ENCODE results near the gene TCEA3. TPM values are rescaled to one million over a fixed set of nuclear protein-coding genes. Genes with fewer than 3 reads are reported as not detected.

Gene TCEA3
- polyA plus RNA-seq (2011; rRNA removed), result 17.8 and 21.0 TPM in 2 replicates
- 7.7 and 7.8 TPM in 2 replicates for polyA minus RNA-seq (2011; rRNA and poly(A)+ RNA removed)

GRCh38 chr1:23424293-23425192, at the start of gene TCEA3:
TSS of gene TCEA3 (minus strand) at chr1:23424748. CDS start at chr1:23424633, 115 bp downstream.
- ChIA-PET CTCF (interaction anchor here (0.6 to 2.7 kb wide), 4 partner anchors 21 to 115 kb away, joined by 3 to 8 read pairs (median 6); no protein-coding TSS in a partner anchor), POLR2A (interaction anchor here (0.7 kb wide), 1 partner anchor 415 kb away, joined by 7 read pairs; no protein-coding TSS in a partner anchor)
- no peak for DNase-seq (ENCODE audit: low read depth)
- TF ChIP-seq, protein P1, sequence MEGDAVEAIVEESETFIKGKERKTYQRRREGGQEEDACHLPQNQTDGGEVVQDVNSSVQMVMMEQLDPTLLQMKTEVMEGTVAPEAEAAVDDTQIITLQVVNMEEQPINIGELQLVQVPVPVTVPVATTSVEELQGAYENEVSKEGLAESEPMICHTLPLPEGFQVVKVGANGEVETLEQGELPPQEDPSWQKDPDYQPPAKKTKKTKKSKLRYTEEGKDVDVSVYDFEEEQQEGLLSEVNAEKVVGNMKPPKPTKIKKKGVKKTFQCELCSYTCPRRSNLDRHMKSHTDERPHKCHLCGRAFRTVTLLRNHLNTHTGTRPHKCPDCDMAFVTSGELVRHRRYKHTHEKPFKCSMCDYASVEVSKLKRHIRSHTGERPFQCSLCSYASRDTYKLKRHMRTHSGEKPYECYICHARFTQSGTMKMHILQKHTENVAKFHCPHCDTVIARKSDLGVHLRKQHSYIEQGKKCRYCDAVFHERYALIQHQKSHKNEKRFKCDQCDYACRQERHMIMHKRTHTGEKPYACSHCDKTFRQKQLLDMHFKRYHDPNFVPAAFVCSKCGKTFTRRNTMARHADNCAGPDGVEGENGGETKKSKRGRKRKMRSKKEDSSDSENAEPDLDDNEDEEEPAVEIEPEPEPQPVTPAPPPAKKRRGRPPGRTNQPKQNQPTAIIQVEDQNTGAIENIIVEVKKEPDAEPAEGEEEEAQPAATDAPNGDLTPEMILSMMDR (IDR thresholded peaks at IDR 0.05; ENCODE audit: insufficient read depth, low read depth, low read length), result peak; percentile 28; the same call in 1 of the 2 replicates
- H3K27me3 ChIP-seq (ENCODE audit: control insufficient read depth, insufficient read depth, low read length), result no peaks in the 10 kb centered on the region
- no peaks in the 10 kb centered on the region for H3K36me3 ChIP-seq (ENCODE audit: control insufficient read depth, insufficient read depth, low read length)
- H3K4me3 ChIP-seq (ENCODE audit: low read depth, low read length), result peak within 1 kb of the TSS; percentile 61

DNA sequence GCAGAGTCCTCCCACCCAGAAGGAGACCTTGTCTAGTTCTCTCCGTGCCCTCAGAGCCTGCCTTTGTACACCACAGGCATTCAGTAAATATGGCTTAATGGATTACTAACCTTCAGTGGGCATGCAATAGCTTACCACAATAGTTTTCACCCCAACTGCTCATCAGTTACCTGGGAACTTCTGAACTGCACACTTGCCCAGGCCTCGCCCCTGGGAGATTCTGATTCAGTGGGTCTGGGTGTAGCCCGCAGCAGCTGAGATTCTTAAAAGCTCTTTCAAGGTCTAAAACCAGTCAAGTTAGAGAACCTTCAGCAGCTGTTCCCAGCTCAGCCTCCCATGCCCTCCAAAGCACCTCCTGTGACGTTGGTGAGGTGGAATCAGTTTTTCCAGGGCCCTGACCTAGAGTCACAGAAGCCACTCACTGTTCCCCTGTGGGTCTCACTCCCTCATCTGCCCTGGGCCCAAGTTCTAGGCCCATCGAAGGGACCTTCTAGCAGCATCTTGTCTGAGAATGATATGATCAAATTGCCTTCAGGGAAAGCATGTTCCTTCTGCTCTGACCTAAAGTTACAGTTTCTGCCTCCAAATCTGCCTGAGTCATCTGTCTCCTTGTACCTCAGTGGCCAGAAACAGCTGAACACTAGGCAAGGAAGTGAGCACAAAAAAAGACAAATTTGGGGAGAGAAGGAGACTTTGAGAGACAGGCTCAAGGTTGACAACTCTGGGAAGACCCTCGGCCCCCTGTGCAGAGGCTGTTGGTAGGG, 48.7 kb upstream of the TCEA3 start:
- ChIA-PET CTCF (no interaction called here), POLR2A (no interaction called here)
- Histone ChIP-seq H3K4me3 (ENCODE audit: low read depth, low read length) (no peak overlapping the region), H3K36me3 (ENCODE audit: control insufficient read depth, insufficient read depth, low read length) (no peaks in the 10 kb centered on the region; the same call in 1 of the 2 replicates), H3K27me3 (ENCODE audit: control insufficient read depth, insufficient read depth, low read length) (no peaks in the 10 kb centered on the region)
- TF ChIP-seq, protein P1 (IDR thresholded peaks at IDR 0.05; ENCODE audit: insufficient read depth, low read depth, low read length), result no peak
- no peak for DNase-seq (ENCODE audit: low read depth)

DNA sequence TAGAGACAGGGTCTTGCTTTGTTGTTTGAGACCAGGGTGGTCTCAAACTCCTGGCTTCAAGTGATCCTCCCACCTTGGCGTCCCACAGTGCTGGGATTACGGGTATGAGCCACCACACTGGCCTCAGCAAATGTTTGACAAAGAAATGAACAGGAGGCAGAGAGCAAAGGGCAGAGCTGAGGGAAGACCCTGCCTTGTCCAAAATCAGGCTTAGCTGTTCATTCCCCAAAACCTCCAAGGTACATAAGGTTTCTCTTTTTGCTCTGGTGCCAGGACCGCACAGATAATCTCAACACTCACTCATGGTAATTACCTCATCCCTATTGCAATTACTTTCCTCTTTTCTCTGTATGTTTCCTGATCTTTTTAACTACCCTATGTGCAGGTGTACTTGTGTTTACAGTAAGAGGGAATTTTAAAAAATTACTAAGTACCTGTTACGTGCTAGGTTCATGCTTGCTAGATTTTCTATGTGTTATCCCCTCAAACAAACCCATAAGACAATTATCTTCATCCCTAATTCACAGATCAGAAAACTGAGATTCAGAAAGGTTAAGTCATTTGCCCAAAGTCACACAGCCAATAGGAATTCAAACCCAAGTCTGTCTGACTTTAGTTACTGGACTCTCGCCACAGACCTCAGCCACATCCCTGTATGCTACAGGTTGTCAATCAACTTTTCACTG, 47.9 kb upstream of the TCEA3 start:
- Histone ChIP-seq H3K36me3 (ENCODE audit: control insufficient read depth, insufficient read depth, low read length) (no peaks in the 10 kb centered on the region; the same call in 1 of the 2 replicates), H3K4me3 (ENCODE audit: low read depth, low read length) (no peak overlapping the region), H3K27me3 (ENCODE audit: control insufficient read depth, insufficient read depth, low read length) (no peaks in the 10 kb centered on the region)
- ChIA-PET CTCF (no interaction called here), POLR2A (no interaction called here)
- DNase-seq (ENCODE audit: low read depth), result no peak
- TF ChIP-seq, protein P1 (IDR thresholded peaks at IDR 0.05; ENCODE audit: insufficient read depth, low read depth, low read length), result no peak

GRCh38 chr1:23471473-23472075, 47.0 kb upstream of the TCEA3 start:
- no peak overlapping the region for H3K4me3 ChIP-seq (ENCODE audit: low read depth, low read length)
- DNase-seq (ENCODE audit: low read depth), result no peak
- POLR2A ChIA-PET, result no interaction called here
- no peaks in the 10 kb centered on the region for H3K27me3 ChIP-seq (ENCODE audit: control insufficient read depth, insufficient read depth, low read length)
- CTCF ChIA-PET, result no interaction called here
- TF ChIP-seq, protein P1 (IDR thresholded peaks at IDR 0.05; ENCODE audit: insufficient read depth, low read depth, low read length), result no peak
- no peaks in the 10 kb centered on the region; the same call in 1 of the 2 replicates for H3K36me3 ChIP-seq (ENCODE audit: control insufficient read depth, insufficient read depth, low read length)

Data from BJ (cell line).